H7 (cell line): ENCODE measurements around the gene MRPL2. TPM values are rescaled to one million over a fixed set of nuclear protein-coding genes. Genes with fewer than 3 reads are reported as not detected.

Experiments used
- DNase-seq: peaks from one replicate; pipeline ENCODE4 v3.0.0; 2012
- H3K27me3 ChIP-seq: 2 replicates; pipeline ENCODE4 v1.6.0; 2011; ENCODE audit warnings: mild to moderate bottlenecking, low read length; ENCODE audit not compliant: control insufficient read depth, insufficient read depth
- H3K36me3 ChIP-seq: replicated peaks from 2 replicates; pipeline ENCODE4 v1.5.1; 2011; ENCODE audit warnings: low read length; ENCODE audit not compliant: control insufficient read depth, insufficient read depth
- H3K4me3 ChIP-seq: 2 replicates; pipeline ENCODE4 v1.5.1; 2011; ENCODE audit warnings: low read depth, mild to moderate bottlenecking, control low read depth, low read length, moderate library complexity; ENCODE audit not compliant: insufficient read depth
- total RNA-seq: library from RNA; depleted of rRNA; stranded (reverse); fragments of >200 nt; shearing (Covaris generic); gene quantifications from 2 replicates; pipeline ENCODE4 v1.2.3, GENCODE V29; 2014

Gene MRPL2
- total RNA-seq, 1 experiment from 2014 or later, result 79.1 TPM

GRCh38 chr6:43026365-43026764, 32.9 kb downstream of the MRPL2 start:
- no peak for DNase-seq
- H3K4me3 ChIP-seq, result no peak overlapping the region
- H3K27me3 ChIP-seq, result no peaks in the 10 kb centered on the region
- peaks cover 44% of the 10 kb centered on the region for H3K36me3 ChIP-seq

GRCh38 chr6:43024436-43024835, 34.8 kb downstream of the MRPL2 start:
- no peak overlapping the region for H3K4me3 ChIP-seq
- no peak for DNase-seq
- no peaks in the 10 kb centered on the region for H3K27me3 ChIP-seq
- peaks cover 41% of the 10 kb centered on the region for H3K36me3 ChIP-seq

GRCh38 chr6:43021270-43022047, 37.8 kb downstream of the MRPL2 start, which contains the start of gene RRP36:
TSS of gene RRP36 (plus strand) at chr6:43021623. CDS start at chr6:43021655, 32 bp downstream.
- H3K4me3 ChIP-seq, result peak within 1 kb of the TSS; percentile 57
- H3K27me3 ChIP-seq, result no peaks in the 10 kb centered on the region
- peak; percentile 95 for DNase-seq
- peaks cover 33% of the 10 kb centered on the region for H3K36me3 ChIP-seq

GRCh38 chr6:43020847-43021246, 38.4 kb downstream of the MRPL2 start:
- no peaks in the 10 kb centered on the region for H3K27me3 ChIP-seq
- H3K4me3 ChIP-seq, result peak overlapping the region; percentile 57
- peaks cover 28% of the 10 kb centered on the region for H3K36me3 ChIP-seq
- DNase-seq, result peak; percentile 95

- Histone ChIP-seq H3K36me3 (peaks cover 26% of the 10 kb centered on the region), H3K27me3 (no peaks in the 10 kb centered on the region), H3K4me3 (no peak overlapping the region)
- no peak for DNase-seq
Measured at GRCh38 chr6:43020052-43020705, 39.1 kb downstream of the MRPL2 start.

- no peak for DNase-seq
- no peaks in the 10 kb centered on the region for H3K27me3 ChIP-seq
- peaks cover 15% of the 10 kb centered on the region for H3K36me3 ChIP-seq
- no peak overlapping the region for H3K4me3 ChIP-seq
Measured at GRCh38 chr6:43019152-43019551, 40.1 kb downstream of the MRPL2 start.

- H3K4me3 ChIP-seq, result no peak overlapping the region
- DNase-seq, result no peak
- no peaks in the 10 kb centered on the region for H3K27me3 ChIP-seq
- H3K36me3 ChIP-seq, result peaks cover 17% of the 10 kb centered on the region
Measured at GRCh38 chr6:43016943-43017334, 42.3 kb downstream of the MRPL2 start.

GRCh38 chr6:43016176-43016942, 42.9 kb downstream of the MRPL2 start:
- Histone ChIP-seq H3K36me3 (peaks cover 19% of the 10 kb centered on the region), H3K4me3 (no peak overlapping the region), H3K27me3 (no peaks in the 10 kb centered on the region)
- no peak for DNase-seq

- DNase-seq, result no peak
- no peaks in the 10 kb centered on the region for H3K27me3 ChIP-seq
- H3K4me3 ChIP-seq, result peak overlapping the region; percentile 79
- peaks cover 30% of the 10 kb centered on the region for H3K36me3 ChIP-seq
Measured at GRCh38 chr6:43014434-43014909, 44.8 kb downstream of the MRPL2 start.

GRCh38 chr6:43013843-43014433, 45.3 kb downstream of the MRPL2 start, which contains the start of the genes KLHDC3 and MEA1:
TSS of gene KLHDC3 (plus strand) at chr6:43014249. CDS start at chr6:43017193, 2,944 bp downstream.
TSS of gene MEA1 (minus strand) at chr6:43013946. CDS start at chr6:43013813, 133 bp downstream.
- DNase-seq, result peak; percentile 99
- Histone ChIP-seq H3K36me3 (peaks cover 31% of the 10 kb centered on the region), H3K4me3 (peak within 1 kb of the TSS; percentile 79)

GRCh38 chr6:43013097-43013842, 46.0 kb downstream of the MRPL2 start:
- Histone ChIP-seq H3K4me3 (peak overlapping the region; percentile 67), H3K36me3 (peaks cover 33% of the 10 kb centered on the region), H3K27me3 (no peaks in the 10 kb centered on the region)
- DNase-seq, result no peak

More at GRCh38 chr6:43013843-43014433, 45.3 kb downstream of the MRPL2 start, which contains the start of the genes KLHDC3 and MEA1:
- H3K27me3 ChIP-seq, result no peaks in the 10 kb centered on the region

GRCh38 chr6:43012364-43012763, 46.9 kb downstream of the MRPL2 start:
- no peaks in the 10 kb centered on the region for H3K27me3 ChIP-seq
- no peak for DNase-seq
- H3K4me3 ChIP-seq, result no peak overlapping the region
- H3K36me3 ChIP-seq, result peaks cover 34% of the 10 kb centered on the region

GRCh38 chr6:43011207-43011606, 48.0 kb downstream of the MRPL2 start:
- Histone ChIP-seq H3K27me3 (no peaks in the 10 kb centered on the region), H3K4me3 (no peak overlapping the region), H3K36me3 (peaks cover 37% of the 10 kb centered on the region)
- peak; percentile 57 for DNase-seq
